ENCODE results near the gene NKX3-2.
"Not testable (repeated sequence)": the region's sequence is repeated elsewhere in the genome, so short reads cannot be mapped to it uniquely, and the experiment has no call there.

NKX3-2 gene

GRCh38 chr4:13580036-13580435, 35.7 kb upstream of the NKX3-2 start:
- peaks cover 70% of the 10 kb centered on the region for H3K36me3 Mint-ChIP-seq (ENCODE audit: low read depth)

GRCh38 chr4:13577660-13578059, 33.4 kb upstream of the NKX3-2 start:
- no peak for TF ChIP-seq CTCF (IDR thresholded peaks at IDR 0.05; ENCODE audit: unreplicated experiment in 3 of 3)
- H3K27ac Mint-ChIP-seq = no peak overlapping the region
- no peaks in the 10 kb centered on the region for H3K4me1 Mint-ChIP-seq
- no peaks in the 10 kb centered on the region for H3K27me3 Mint-ChIP-seq (ENCODE audit: low read depth)
- H3K9me3 Mint-ChIP-seq = no peaks in the 10 kb centered on the region
- H3K36me3 Mint-ChIP-seq (ENCODE audit: low read depth) = peaks cover 69% of the 10 kb centered on the region
- no peak overlapping the region for H3K4me3 Mint-ChIP-seq

More at GRCh38 chr4:13580036-13580435, 35.7 kb upstream of the NKX3-2 start:
- H3K9me3 Mint-ChIP-seq = no peaks in the 10 kb centered on the region
- no peak overlapping the region for H3K4me3 Mint-ChIP-seq
- no peak overlapping the region for H3K27ac Mint-ChIP-seq
- H3K27me3 Mint-ChIP-seq (ENCODE audit: low read depth) = no peaks in the 10 kb centered on the region
- TF ChIP-seq CTCF (IDR thresholded peaks at IDR 0.05; ENCODE audit: unreplicated experiment in 3 of 3) = no peak
- H3K4me1 Mint-ChIP-seq = no peaks in the 10 kb centered on the region

GRCh38 chr4:13570916-13571315, 26.6 kb upstream of the NKX3-2 start:
- no peaks in the 10 kb centered on the region for H3K9me3 Mint-ChIP-seq
- H3K36me3 Mint-ChIP-seq (ENCODE audit: low read depth) = peaks cover 56% of the 10 kb centered on the region
- H3K27me3 Mint-ChIP-seq (ENCODE audit: low read depth) = no peaks in the 10 kb centered on the region
- H3K27ac Mint-ChIP-seq = no peak overlapping the region
- no peak overlapping the region for H3K4me3 Mint-ChIP-seq
- no peak for TF ChIP-seq CTCF (IDR thresholded peaks at IDR 0.05; ENCODE audit: unreplicated experiment in 3 of 3)
- no peaks in the 10 kb centered on the region for H3K4me1 Mint-ChIP-seq

- TF ChIP-seq CTCF (IDR thresholded peaks at IDR 0.05; ENCODE audit: unreplicated experiment in 3 of 3) = no peak
- Mint-ChIP-seq H3K4me1 (no peaks in the 10 kb centered on the region), H3K9me3 (no peaks in the 10 kb centered on the region), H3K27ac (no peak overlapping the region), H3K27me3 (ENCODE audit: low read depth) (no peaks in the 10 kb centered on the region), H3K36me3 (ENCODE audit: low read depth) (peaks cover 35% of the 10 kb centered on the region), H3K4me3 (no peak overlapping the region)
Measured at GRCh38 chr4:13567125-13567524, 22.8 kb upstream of the NKX3-2 start.

GRCh38 chr4:13562876-13563275, 18.6 kb upstream of the NKX3-2 start:
- H3K9me3 Mint-ChIP-seq = no peaks in the 10 kb centered on the region
- no peaks in the 10 kb centered on the region for H3K4me1 Mint-ChIP-seq
- H3K27me3 Mint-ChIP-seq (ENCODE audit: low read depth) = peaks cover 4% of the 10 kb centered on the region
- no peak for TF ChIP-seq CTCF (IDR thresholded peaks at IDR 0.05; ENCODE audit: unreplicated experiment in 3 of 3)
- H3K36me3 Mint-ChIP-seq (ENCODE audit: low read depth) = peaks cover 8% of the 10 kb centered on the region
- no peak overlapping the region for H3K27ac Mint-ChIP-seq
- H3K4me3 Mint-ChIP-seq = no peak overlapping the region

GRCh38 chr4:13561673-13562072, 17.4 kb upstream of the NKX3-2 start:
- no peaks in the 10 kb centered on the region for H3K4me1 Mint-ChIP-seq

GRCh38 chr4:13560111-13560510, 15.8 kb upstream of the NKX3-2 start:
- not testable (repeated sequence) for H3K4me1 Mint-ChIP-seq; H3K27ac Mint-ChIP-seq; H3K36me3 Mint-ChIP-seq (ENCODE audit: low read depth); H3K9me3 Mint-ChIP-seq; H3K4me3 Mint-ChIP-seq
- peaks cover 14% of the 10 kb centered on the region for H3K27me3 Mint-ChIP-seq (ENCODE audit: low read depth)

More at GRCh38 chr4:13561673-13562072, 17.4 kb upstream of the NKX3-2 start:
- Mint-ChIP-seq H3K27ac (no peak overlapping the region), H3K36me3 (ENCODE audit: low read depth) (peaks cover 5% of the 10 kb centered on the region), H3K27me3 (ENCODE audit: low read depth) (peaks cover 12% of the 10 kb centered on the region), H3K4me3 (no peak overlapping the region), H3K9me3 (no peaks in the 10 kb centered on the region)
- no peak for TF ChIP-seq CTCF (IDR thresholded peaks at IDR 0.05; ENCODE audit: unreplicated experiment in 3 of 3)
